GM20431 (cell line): Measurements from ENCODE around the gene SLC6A5.

Experiments used
- in situ Hi-C: fragments of 300-500 bp; cut with MseI, MboI; formaldehyde crosslinking; loops from one replicate; pipeline ENCODE4 v1.15.0; 2020; ENCODE audit warnings: low sequenced_read_pairs; ENCODE audit not compliant: unreplicated experiment

SLC6A5 gene

GRCh38 chr11:20595101-20595500, 4.3 kb upstream of the SLC6A5 start:
- in situ Hi-C loops, result no loop called here

DNA sequence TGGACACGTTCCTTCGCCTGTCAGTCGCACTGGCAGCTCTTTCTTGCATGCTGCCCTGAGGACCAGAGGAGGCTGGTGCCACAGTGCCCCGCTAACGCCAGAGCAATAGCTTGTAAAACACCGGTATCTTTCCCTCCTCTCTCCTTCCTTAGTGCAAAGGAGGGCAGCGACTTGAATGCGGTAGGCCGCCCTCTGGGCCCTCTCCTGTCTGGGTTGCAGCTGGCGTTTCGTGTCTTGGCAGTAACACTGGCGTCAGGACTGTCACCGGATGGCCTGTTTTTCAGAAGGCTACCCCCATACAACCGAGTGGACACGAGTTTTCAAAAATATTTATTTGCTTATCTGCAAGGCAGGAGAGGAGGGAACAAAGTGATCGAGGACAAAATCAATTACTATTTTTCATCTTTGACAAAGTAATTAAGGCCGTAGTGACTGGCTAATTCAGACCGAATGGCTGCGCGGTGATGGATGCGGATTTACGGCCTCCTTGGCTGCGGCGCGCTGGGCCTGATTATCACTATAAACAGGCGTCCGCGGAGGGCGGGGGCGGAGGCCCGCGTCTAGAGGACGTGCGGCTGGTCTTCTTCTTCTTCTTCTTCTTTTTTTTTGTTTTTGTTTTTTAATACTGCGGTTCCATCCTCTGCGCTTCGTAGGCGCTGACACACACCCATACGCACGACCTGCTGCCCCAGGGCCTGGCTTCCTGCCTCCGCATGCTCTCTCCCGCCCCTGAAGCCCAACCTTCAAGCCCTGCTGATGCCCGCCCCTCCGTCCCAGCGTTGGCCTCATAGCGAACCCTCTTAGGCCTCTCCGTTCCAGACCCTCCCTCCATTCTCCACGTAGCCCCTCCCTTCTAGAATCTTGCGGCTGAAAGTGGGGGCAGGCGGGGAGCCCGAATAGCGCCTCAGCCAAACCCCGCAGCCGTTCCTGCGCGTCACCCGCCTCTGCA, 2.9 kb upstream of the SLC6A5 start:
- in situ Hi-C loops, result no loop called here

DNA sequence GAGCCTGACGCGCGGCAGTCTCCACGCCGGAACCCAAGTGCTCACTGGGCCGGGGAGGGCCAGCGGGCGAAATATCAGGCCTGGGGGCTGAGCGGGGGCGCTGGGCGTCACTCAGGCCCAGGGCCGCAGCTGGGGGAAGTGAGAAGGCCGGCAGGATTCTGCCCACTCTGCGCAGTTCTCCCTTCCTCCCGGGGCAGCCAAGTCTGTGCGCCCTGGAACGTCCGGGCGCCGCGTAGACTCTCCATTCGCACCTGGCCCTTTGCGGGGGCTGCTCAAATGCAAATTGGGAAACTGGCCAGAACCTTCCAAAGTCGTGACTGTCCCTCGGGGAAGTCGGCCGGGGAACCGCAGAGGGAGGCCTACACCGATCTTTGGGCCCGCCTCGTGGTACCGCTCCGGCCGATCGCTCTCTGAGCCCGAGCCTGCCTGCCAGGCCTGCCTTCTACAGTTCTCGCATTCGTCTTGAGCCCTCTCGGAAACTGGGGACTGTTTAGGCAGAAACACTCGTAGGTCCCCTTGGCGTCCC, 2.2 kb upstream of the SLC6A5 start:
- in situ Hi-C loops, result no loop called here

- in situ Hi-C loops, result no loop called here
Measured at GRCh38 chr11:20597680-20598484, 1.5 kb upstream of the SLC6A5 start.

- in situ Hi-C loops, result no loop called here
Measured at GRCh38 chr11:20598492-20598891, 916 bp upstream of the SLC6A5 start.

- in situ Hi-C loops, result loop anchor here (25.0 kb wide), 1 partner anchor 213 kb away; the partner anchor contains the start of gene PRMT3
Measured at GRCh38 chr11:20600020-20600346, 575 bp downstream of the SLC6A5 start.

GRCh38 chr11:20600551-20600950, 1.1 kb downstream of the SLC6A5 start:
- in situ Hi-C loops, result loop anchor here (25.0 kb wide), 1 partner anchor 213 kb away; the partner anchor contains the start of gene PRMT3

DNA sequence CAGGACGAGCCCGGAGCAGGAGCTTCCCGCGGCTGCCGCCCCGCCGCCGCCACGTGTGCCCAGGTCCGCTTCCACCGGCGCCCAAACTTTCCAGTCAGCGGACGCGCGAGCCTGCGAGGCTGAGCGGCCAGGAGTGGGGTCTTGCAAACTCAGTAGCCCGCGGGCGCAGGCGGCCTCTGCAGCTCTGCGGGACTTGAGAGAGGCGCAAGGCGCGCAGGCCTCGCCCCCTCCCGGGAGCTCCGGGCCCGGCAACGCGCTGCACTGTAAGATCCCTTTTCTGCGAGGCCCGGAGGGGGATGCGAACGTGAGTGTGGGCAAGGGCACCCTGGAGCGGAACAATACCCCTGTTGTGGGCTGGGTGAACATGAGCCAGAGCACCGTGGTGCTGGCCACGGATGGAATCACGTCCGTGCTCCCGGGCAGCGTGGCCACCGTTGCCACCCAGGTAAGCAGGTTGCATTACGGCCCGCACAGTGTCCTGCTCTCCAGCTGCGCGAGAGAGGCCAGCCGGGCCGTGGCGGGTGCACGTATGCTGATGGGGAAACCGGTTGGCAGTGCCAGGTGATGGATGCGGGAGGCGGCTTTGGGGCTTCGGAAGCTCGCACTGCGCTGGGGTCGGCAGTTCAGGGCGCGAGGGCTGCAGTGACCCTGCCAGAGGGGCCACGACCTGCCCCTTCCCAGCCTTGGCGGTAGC, 2.0 kb downstream of the SLC6A5 start:
- in situ Hi-C loops, result loop anchor here (25.0 kb wide), 1 partner anchor 214 kb away; the partner anchor contains the start of gene PRMT3

DNA sequence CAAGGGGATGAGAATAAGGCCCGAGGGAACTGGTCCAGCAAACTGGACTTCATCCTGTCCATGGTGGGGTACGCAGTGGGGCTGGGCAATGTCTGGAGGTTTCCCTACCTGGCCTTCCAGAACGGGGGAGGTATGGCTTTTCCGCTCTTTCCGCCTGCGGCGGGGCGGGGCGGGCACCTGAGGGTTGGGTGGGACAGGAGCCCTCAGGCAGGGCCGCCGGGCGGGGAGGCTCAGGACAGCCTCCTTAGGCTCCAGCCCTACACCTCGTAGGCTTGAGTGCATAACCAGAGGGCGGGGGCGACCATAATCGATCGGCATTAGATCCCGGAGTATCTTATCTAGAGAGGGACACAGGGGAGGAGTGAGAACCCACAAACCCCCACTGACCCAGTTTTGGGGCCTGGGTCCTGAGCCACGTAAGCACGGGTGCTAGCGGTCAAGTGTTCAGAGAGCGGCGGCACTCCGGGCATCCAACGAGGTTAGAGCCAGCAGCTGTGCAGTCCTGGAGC, 4.9 kb downstream of the SLC6A5 start:
- in situ Hi-C loops, result loop anchor here (25.0 kb wide), 1 partner anchor 217 kb away; the partner anchor contains the start of gene PRMT3

GRCh38 chr11:20604864-20605601, 5.6 kb downstream of the SLC6A5 start:
- in situ Hi-C loops, result loop anchor here (25.0 kb wide), 1 partner anchor 218 kb away; the partner anchor contains the start of gene PRMT3

DNA sequence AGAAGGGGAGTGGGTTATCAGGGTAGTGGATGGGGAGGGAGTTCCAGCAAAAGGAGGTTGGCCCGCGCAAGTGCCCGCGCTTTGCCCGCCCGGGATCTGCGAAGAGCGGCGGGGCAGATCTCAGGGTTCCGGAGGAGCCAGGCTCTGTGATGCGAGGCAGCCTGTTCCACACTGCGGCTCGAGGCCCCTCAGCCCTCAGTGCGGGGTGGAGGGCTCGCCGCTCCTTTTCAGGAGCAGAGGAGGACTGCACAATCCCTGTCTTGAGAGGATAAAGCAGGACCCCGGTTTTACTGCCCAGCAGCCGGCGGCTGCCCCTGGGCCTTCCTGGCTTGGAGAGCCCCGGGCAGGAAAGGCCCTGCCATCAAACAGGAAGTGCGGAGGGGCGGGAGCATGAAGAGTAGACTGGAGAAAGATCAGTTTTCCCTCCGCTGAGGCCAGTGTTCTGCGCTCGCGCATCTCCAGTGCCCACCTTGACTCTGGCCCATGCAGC, 6.2 kb downstream of the SLC6A5 start:
- in situ Hi-C loops, result loop anchor here (25.0 kb wide), 1 partner anchor 218 kb away; the partner anchor contains the start of gene PRMT3

- in situ Hi-C loops, result loop anchor here (25.0 kb wide), 1 partner anchor 222 kb away; the partner anchor contains the start of gene PRMT3
Measured at GRCh38 chr11:20608934-20609333, 9.5 kb downstream of the SLC6A5 start.

DNA sequence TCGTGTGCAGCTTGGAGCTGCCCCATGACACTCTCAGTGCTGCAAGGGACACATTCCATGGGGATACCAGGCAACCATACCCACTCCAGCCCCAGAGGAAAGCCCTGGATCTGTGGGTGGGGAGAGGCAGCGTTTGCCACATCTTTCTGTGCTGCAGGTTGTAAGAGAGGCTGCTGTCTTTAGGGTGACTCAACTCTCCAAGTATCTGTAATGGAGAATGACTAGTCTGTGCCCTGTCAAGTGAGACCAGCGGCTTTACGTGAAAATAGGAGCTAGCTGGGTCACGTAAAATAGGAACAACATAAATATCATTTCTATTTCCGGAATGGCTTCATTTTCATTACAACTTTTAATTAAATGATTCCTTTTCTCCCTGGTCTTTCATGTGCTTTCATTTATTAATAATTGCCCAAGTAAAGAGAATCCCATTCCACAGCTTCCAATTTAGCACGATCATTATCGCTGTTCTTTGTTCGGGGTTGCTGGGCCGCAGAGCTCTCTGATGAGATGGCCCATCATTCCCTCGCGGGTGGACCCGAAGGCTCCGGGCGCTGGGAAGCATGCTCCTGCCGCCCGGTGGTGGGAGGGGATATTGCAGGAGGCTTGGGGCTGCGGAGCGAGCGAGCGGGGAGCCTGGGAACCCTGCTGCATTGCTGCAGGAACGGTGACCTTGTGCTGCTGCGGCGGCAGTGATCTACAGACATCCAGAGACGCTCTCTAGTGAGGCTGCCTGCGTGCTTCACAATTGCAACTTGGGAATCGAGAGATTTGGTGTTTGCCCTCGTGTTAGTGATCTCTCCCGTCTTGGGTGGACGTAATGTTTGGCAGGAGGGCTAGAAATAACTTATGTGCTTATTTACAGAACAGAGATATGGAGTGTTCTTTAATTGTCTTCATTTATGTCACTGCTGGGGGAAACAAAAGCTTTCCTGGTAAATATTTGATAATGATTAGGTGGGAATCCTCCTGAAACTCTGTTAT, 10.6 kb downstream of the SLC6A5 start:
- in situ Hi-C loops, result loop anchor here (25.0 kb wide), 1 partner anchor 223 kb away; the partner anchor contains the start of gene PRMT3

- in situ Hi-C loops, result loop anchor here (25.0 kb wide), 1 partner anchor 224 kb away; the partner anchor contains the start of gene PRMT3
Measured at GRCh38 chr11:20610825-20611224, 11.4 kb downstream of the SLC6A5 start.

- in situ Hi-C loops, result loop anchor here (25.0 kb wide), 1 partner anchor 224 kb away; the partner anchor contains the start of gene PRMT3
Measured at GRCh38 chr11:20611445-20611844, 12.0 kb downstream of the SLC6A5 start.

DNA sequence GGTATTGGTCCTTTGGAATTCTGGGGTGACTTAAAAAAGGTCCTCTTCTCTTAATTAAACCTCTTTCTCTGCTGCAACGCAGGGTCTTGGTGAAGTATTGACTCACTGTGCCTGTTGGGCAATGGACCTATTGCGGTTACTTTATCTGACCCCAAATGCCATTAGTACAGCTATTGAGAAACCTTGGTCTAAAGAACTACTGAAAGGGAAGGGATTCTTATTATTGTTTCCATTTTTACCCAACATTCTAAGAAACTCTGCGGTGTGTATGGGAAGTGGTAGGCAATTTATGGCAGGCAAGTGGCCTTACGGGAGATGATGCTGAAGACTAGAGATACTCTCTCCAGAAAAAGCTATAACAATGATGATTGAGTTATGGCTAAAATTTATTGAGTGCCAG, 12.5 kb downstream of the SLC6A5 start:
- in situ Hi-C loops, result loop anchor here (25.0 kb wide), 1 partner anchor 225 kb away; the partner anchor contains the start of gene PRMT3

- in situ Hi-C loops, result loop anchor here (25.0 kb wide), 1 partner anchor 225 kb away; the partner anchor contains the start of gene PRMT3
Measured at GRCh38 chr11:20612416-20612815, 13.0 kb downstream of the SLC6A5 start.
